GM23338 (cell line): ENCODE data around the gene CYBRD1. TPM values are rescaled to one million over a fixed set of nuclear protein-coding genes. Genes with fewer than 3 reads are reported as not detected.

Experiments
- ATAC-seq: fragments of 200-7000 bp; cut with Tn5 transposase; 3 replicates; pipeline ENCODE4 v1.9.1; 2020
- DNase-seq: peaks from one replicate; pipeline ENCODE4 v3.0.0-alpha.2; 2015; ENCODE audit warnings: low spot score
- H2AFZ ChIP-seq: fragments of 200-600 bp; sonication (generic); 2 replicates; pipeline ENCODE4 v1.8.0; 2016; ENCODE audit warnings: antibody characterized with exemption, mild to moderate bottlenecking, moderate library complexity
- H3F3A ChIP-seq: fragments of 200-600 bp; sonication (generic); replicated peaks from 2 replicates; pipeline ENCODE4 v1.8.0; 2017; ENCODE audit warnings: antibody characterized with exemption, mixed run types, low read depth
- H3K27ac ChIP-seq: fragments of 200-600 bp; sonication (generic); 2 replicates; pipeline ENCODE4 v1.6.1; 2016; ENCODE audit warnings: low read depth
- H3K27me3 ChIP-seq: fragments of 200-600 bp; sonication (generic); 2 replicates; pipeline ENCODE4 v1.8.0; 2016; ENCODE audit warnings: mild to moderate bottlenecking, mixed run types, moderate library complexity; ENCODE audit not compliant: insufficient read depth
- H3K36me3 ChIP-seq: fragments of 200-600 bp; sonication (generic); 2 replicates; pipeline ENCODE4 v1.8.0; 2016; ENCODE audit warnings: mild to moderate bottlenecking; ENCODE audit not compliant: insufficient read depth
- H3K4me1 ChIP-seq: fragments of 200-600 bp; sonication (generic); 2 replicates; pipeline ENCODE4 v1.8.0; 2016; ENCODE audit warnings: mild to moderate bottlenecking, moderate library complexity; ENCODE audit not compliant: insufficient read depth
- H3K4me2 ChIP-seq: fragments of 200-600 bp; sonication (generic); 2 replicates; pipeline ENCODE4 v1.7.1; 2017; ENCODE audit warnings: mixed run types
- H3K4me3 ChIP-seq: fragments of 200-600 bp; sonication (generic); 2 replicates; pipeline ENCODE4 v1.6.1; 2016; ENCODE audit warnings: mixed run types
- H3K79me2 ChIP-seq: fragments of 200-600 bp; sonication (generic); replicated peaks from 2 replicates; pipeline ENCODE4 v1.8.0; 2017; ENCODE audit warnings: mild to moderate bottlenecking; ENCODE audit not compliant: insufficient read depth
- H3K9me2 ChIP-seq: fragments of 200-600 bp; sonication (generic); 2 replicates; pipeline ENCODE4 v1.8.0; 2017; ENCODE audit not compliant: insufficient read depth
- H4K20me1 ChIP-seq: fragments of 200-600 bp; sonication (generic); replicated peaks from 2 replicates; pipeline ENCODE4 v1.8.0; 2017; ENCODE audit warnings: mild to moderate bottlenecking; ENCODE audit not compliant: insufficient read depth
- H3K27ac Mint-ChIP-seq: 2 replicates; pipeline ENCODE4 v1.8.0; 2020; ENCODE audit warnings: inconsistent platforms, mild to moderate bottlenecking, moderate library complexity, mixed read lengths
- H3K27me3 Mint-ChIP-seq: 3 replicates; pipeline ENCODE4 v1.8.0; 2022; ENCODE audit warnings: low read depth, mild to moderate bottlenecking, moderate library complexity, mixed read lengths, inconsistent platforms; ENCODE audit not compliant: insufficient read depth, poor library complexity
- H3K36me3 Mint-ChIP-seq: 3 replicates; pipeline ENCODE4 v1.8.0; 2021; ENCODE audit warnings: low read depth, mild to moderate bottlenecking, inconsistent platforms, moderate library complexity, mixed read lengths
- H3K4me1 Mint-ChIP-seq: 3 replicates; pipeline ENCODE4 v1.8.0; 2020; ENCODE audit warnings: mild to moderate bottlenecking, inconsistent platforms, mixed read lengths
- H3K4me3 Mint-ChIP-seq: 3 replicates; pipeline ENCODE4 v1.8.0; 2021; ENCODE audit warnings: moderate library complexity, mild to moderate bottlenecking, inconsistent platforms, mixed read lengths
- H3K9me3 Mint-ChIP-seq: 3 replicates; pipeline ENCODE4 v1.8.0; 2020; ENCODE audit warnings: moderate library complexity, mild to moderate bottlenecking, inconsistent platforms, mixed read lengths
- CREB1 ChIP-seq: fragments of 250-450 bp; sonication (Bioruptor Pico); IDR thresholded peaks from 2 replicates; pipeline ENCODE4 v1.5.0; 2020; ENCODE audit warnings: low read depth, mild to moderate bottlenecking, moderate library complexity
- CTCF ChIP-seq, 2 experiments: fragments of 200-600 bp in 1 of 2; sonication (generic) in 1 of 2; conservative IDR thresholded peaks; 2 replicates each; pipeline versions ENCODE4 v1.5.1 to v1.6.1; 2016 to 2017; ENCODE audit warnings: antibody characterized with exemption in 2 of 2, low read depth in 2 of 2, mild to moderate bottlenecking in 2 of 2, moderate library complexity in 1 of 2
- ETS1 ChIP-seq: IDR thresholded peaks from 2 replicates; pipeline ENCODE4 v1.6.1; 2016; ENCODE audit warnings: antibody characterized with exemption
- EZH2 ChIP-seq: fragments of 200-600 bp; sonication (generic); IDR thresholded peaks from one replicate; pipeline ENCODE4 v1.8.0; 2017; ENCODE audit warnings: antibody characterized with exemption, mild to moderate bottlenecking, low read depth; ENCODE audit not compliant: unreplicated experiment
- EZH2phosphoT487 ChIP-seq: fragments of 200-600 bp; sonication (generic); IDR thresholded peaks from one replicate; pipeline ENCODE4 v1.8.1; 2018; ENCODE audit warnings: antibody characterized with exemption; ENCODE audit not compliant: unreplicated experiment
- JUNB ChIP-seq: IDR thresholded peaks from one replicate; pipeline ENCODE4 v1.6.1; 2016; ENCODE audit warnings: antibody characterized with exemption; ENCODE audit not compliant: unreplicated experiment
- NANOG ChIP-seq: IDR thresholded peaks from 2 replicates; pipeline ENCODE4 v1.6.1; 2016; ENCODE audit warnings: antibody characterized with exemption, borderline replicate concordance
- POLR2AphosphoS5 ChIP-seq: IDR thresholded peaks from 2 replicates; pipeline ENCODE4 v1.6.1; 2016; ENCODE audit warnings: antibody characterized with exemption, low read depth
- REST ChIP-seq: IDR thresholded peaks from one replicate; pipeline ENCODE4 v1.6.1; 2018; ENCODE audit warnings: antibody characterized with exemption; ENCODE audit not compliant: unreplicated experiment
- STAT1 ChIP-seq: IDR thresholded peaks from one replicate; pipeline ENCODE4 v1.6.1; 2016; ENCODE audit warnings: antibody characterized with exemption; ENCODE audit not compliant: unreplicated experiment
- ZNF114 ChIP-seq: fragments of 250-450 bp; sonication (Bioruptor Pico); IDR thresholded peaks from 2 replicates; pipeline ENCODE4 v1.5.0; 2020; ENCODE audit warnings: mild to moderate bottlenecking, moderate library complexity
- ZNF331 ChIP-seq: fragments of 250-450 bp; sonication (Bioruptor Pico); IDR thresholded peaks from 2 replicates; pipeline ENCODE4 v1.5.0; 2020; ENCODE audit warnings: low read depth, mild to moderate bottlenecking, moderate library complexity
- ZNF462 ChIP-seq: fragments of 250-450 bp; sonication (Bioruptor Pico); IDR thresholded peaks from 2 replicates; pipeline ENCODE4 v1.5.0; 2020; ENCODE audit warnings: mild to moderate bottlenecking, moderate library complexity
- polyA plus RNA-seq: library from polyadenylated mRNA; unstranded; fragments of >200 nt; fragmentation: Nextera tagmentation; extraction: Ambion mirVana; gene quantifications from 2 replicates; pipeline ENCODE4 v1.2.1, GENCODE V29; 2016
- total RNA-seq: library from RNA; depleted of rRNA; stranded (reverse); fragments of >200 nt; shearing (Covaris generic); gene quantifications from 2 replicates; pipeline ENCODE4 v1.2.3, GENCODE V29; 2014

CYBRD1 gene
- total and polyA plus RNA-seq, 2 experiments from 2014 or later, result 3.4 to 5.3 TPM

GRCh38 chr2:171485116-171485515 lies 37.2 kb upstream of the CYBRD1 start:
- Histone ChIP-seq H3F3A (no peaks in the 10 kb centered on the region; the same call in 1 of the 2 replicates), H3K36me3 (no peaks in the 10 kb centered on the region), H3K27ac (no peak overlapping the region), H2AFZ (no peak overlapping the region), H4K20me1 (no peaks in the 10 kb centered on the region), H3K4me3 (no peak overlapping the region), H3K79me2 (no peaks in the 10 kb centered on the region), H3K27me3 (no peaks in the 10 kb centered on the region), H3K4me2 (no peak overlapping the region), H3K4me1 (peaks cover 7% of the 10 kb centered on the region; the same call in 1 of the 2 replicates), H3K9me2 (no peaks in the 10 kb centered on the region)
- no peaks in the 10 kb centered on the region for H3K27me3 Mint-ChIP-seq
- no peaks in the 10 kb centered on the region for H3K9me3 Mint-ChIP-seq
- peaks cover 22% of the 10 kb centered on the region; the same call in 2 of the 3 replicates for H3K4me1 Mint-ChIP-seq
- peaks cover 9% of the 10 kb centered on the region; the same call in 2 of the 3 replicates for H3K36me3 Mint-ChIP-seq
- no peak overlapping the region for H3K4me3 Mint-ChIP-seq
- TF ChIP-seq ETS1 (no peak), ZNF462 (no peak), CTCF (conservative IDR thresholded peaks at IDR 0.05; ENCODE audit: low read depth in 2 of 2) (no peak), REST (no peak), POLR2AphosphoS5 (no peak), JUNB (no peak), EZH2 (no peak), ZNF114 (CRISPR knock-in tag) (no peak), ZNF331 (CRISPR knock-in tag) (no peak), EZH2phosphoT487 (no peak), CREB1 (CRISPR knock-in tag) (no peak), STAT1 (no peak), NANOG (no peak)
- no peak for ATAC-seq
- no peak overlapping the region for H3K27ac Mint-ChIP-seq
- no peak for DNase-seq
